ENCODE measurements around the gene MPRIP.

- TF ChIP-seq CTCF (IDR thresholded peaks at IDR 0.05; ENCODE audit: borderline replicate concordance, extremely low read depth, low read length, poor library complexity, severe bottlenecking) (no peak), EZH2 (IDR thresholded peaks at IDR 0.05; ENCODE audit: borderline replicate concordance, low read depth, low read length, severe bottlenecking) (no peak)
Measured at GRCh38 chr17:17153071-17153470, 110.8 kb downstream of the MPRIP start.

Measured in DND-41 (cell line).